Ammon's horn (tissue), 1 donor: ENCODE results near the gene PTPRN2.

Source experiments
- DNase-seq: peaks from one replicate; pipeline ENCODE4 v3.0.0-alpha.2; 2016; ENCODE audit warnings: low spot score

PTPRN2 gene

DNA sequence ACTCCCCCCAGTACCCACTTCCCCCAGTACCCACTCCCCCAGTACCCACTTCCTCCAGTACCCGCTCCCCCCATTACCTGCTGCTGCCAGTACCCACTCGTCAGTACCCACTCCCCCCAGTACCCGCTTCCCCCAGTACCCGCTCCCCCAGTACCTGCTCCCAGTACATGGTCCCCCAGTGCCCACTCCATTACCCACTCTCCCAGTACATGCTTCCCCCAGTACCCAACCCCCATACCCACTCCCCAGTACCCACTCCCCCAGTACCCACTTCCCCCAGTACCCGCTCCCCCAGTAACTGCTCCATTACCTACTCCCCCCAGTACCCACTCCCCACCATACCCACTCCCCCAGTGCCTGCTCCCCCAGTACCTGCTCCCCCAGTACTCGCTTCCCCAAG, 700.2 kb downstream of the PTPRN2 start:
- DNase-seq, result no peak

GRCh38 chr7:157886711-157887110, 700.9 kb downstream of the PTPRN2 start:
- DNase-seq, result no peak

- no peak for DNase-seq
Measured at GRCh38 chr7:157886266-157886665, 701.4 kb downstream of the PTPRN2 start.

GRCh38 chr7:157885140-157885539, 702.5 kb downstream of the PTPRN2 start:
- no peak for DNase-seq

GRCh38 chr7:157884461-157885062, 703.1 kb downstream of the PTPRN2 start:
- DNase-seq, result no peak

DNA sequence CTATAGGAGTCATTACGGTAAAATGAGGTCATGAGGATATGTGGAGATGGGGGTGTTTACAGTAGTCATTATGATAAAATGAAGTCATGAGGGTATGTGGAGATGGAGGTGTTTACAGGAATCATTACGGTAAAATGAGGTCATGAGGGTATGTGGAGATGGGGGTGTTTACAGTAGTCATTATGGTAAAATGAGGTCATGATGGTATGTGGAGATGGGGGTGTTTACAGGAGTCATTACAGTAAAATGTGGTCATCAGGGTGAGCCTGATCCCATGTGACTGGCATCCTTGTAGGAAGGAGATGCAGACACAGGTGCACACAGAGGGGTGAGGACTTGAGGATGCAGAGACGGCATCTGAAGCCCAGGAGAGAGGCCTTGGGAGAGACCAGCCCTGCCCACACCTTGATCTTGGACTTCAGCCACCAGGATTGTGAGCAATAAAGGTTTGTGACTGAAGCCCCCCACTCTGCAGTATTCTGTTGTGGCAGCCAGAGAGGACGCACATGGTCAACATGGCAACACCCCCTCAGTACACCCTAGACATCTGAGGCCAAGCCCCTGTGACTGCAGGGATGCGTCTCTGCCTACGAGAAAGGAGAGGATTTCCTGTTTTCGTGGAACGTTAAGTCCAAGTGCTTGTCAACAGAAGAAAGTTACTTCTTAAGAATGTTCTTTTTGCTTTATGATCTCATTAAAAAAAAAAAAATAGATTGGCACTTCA, 706.4 kb downstream of the PTPRN2 start:
- no peak for DNase-seq

- no peak for DNase-seq
Measured at GRCh38 chr7:157879391-157879790, 708.2 kb downstream of the PTPRN2 start.

DNA sequence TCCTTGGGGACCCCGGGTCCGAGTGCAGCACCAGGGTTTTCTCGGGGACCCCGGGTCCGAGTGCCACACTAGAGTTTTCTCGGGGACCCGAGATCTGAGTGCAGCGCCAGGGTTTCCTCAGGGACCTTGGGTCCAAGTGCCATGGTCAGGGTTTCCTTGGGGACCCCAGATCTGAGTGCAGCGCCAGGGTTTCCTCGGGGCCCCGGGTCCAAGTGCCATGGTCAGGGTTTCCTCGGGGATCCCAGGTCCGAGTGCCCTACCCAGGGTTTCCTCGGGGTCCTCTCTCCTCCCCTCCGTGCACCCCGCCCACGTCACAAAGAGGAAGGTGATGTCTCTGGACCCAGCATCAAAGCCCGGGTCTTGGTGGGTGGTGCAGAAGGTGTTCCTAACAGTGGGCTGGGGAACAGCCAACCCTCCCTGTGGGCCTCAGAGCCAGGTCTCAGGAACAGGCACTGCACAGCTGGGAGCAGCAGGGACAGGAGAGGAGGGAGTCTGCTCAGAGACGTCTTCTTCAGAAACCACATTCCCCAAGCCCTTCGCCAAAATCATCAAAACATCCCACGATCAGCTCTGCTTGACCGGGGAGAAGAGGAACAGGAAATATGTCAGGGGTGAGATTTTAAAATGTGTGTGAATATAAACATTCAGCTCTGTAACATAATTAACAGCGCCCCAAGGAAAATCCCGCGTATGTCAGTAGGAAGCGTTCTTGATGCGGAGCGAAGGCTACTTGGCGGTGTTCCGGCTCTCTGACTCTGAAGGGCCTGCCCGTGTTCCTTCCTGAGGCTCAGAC, 710.1 kb downstream of the PTPRN2 start:
- no peak for DNase-seq

DNA sequence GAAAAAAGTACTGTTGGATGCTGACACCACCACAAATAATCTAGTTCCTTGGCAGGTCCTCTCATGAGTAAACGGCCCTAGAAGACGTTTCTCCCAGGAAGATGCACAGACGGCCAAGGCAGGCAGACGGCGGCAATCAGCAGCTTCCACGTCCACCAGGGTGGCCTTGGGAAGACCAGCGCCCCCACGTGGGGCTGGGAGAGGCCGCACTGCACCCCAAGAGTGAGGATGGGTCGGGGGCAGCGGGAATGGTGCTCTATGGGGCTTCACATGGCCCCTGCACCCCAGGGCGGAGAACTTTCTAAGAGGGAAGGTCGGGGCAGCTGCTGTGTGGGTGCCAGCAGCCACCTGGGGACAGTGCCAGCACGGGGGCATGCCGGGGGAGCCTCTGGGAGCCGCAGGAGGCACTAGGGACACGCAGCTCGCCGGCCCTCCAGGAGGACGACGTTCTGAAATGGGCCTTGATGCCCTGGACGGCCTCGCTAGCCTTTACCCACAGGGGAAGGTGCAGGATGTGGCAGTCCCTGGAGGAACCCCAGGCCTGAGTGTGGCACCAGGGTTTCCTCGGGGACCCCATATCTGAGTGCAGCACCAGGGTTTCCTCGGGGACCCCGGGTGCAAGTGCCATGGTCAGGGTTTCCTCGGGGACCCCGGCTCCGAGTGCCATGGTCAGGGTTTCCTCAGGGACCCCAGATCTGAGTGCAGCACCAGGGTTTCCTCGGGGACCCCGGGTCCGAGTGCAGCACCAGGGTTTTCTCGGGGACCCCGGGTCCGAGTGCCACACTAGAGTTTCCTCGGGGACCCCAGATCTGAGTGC, 710.9 kb downstream of the PTPRN2 start:
- no peak for DNase-seq

- peak; percentile 40 for DNase-seq
Measured at GRCh38 chr7:157875230-157876179, 712.1 kb downstream of the PTPRN2 start.

- no peak for DNase-seq
Measured at GRCh38 chr7:157874870-157875229, 712.8 kb downstream of the PTPRN2 start.

DNA sequence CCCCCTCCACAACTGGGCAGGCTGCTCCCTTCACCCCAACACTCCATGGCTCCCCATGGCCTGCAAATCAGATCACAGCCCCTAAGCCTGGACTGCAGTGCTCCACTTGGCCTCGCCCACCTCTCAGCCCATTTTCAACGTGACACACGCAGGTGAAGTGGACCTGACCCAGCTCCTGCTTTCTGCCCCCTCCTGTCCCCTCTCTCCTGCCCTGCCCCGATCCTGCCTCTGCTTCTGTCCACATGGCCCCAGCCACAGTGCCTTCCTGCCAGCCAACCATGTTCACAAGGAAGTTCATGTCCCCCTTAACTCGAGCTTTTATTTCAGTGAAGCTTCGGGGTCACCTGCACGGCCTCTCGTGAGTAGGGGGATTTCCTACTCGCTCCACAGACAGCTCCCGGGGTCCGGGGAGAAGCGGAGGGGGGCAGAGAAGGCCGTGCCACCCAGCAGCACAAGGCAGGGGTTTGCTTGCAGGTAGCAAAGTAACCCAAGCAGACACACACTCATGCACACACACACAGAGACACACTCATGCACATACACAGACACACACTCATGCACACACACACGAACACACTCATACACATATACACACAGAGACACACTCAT, 713.3 kb downstream of the PTPRN2 start:
- no peak for DNase-seq

- no peak for DNase-seq
Measured at GRCh38 chr7:157873664-157874063, 714.0 kb downstream of the PTPRN2 start.

DNA sequence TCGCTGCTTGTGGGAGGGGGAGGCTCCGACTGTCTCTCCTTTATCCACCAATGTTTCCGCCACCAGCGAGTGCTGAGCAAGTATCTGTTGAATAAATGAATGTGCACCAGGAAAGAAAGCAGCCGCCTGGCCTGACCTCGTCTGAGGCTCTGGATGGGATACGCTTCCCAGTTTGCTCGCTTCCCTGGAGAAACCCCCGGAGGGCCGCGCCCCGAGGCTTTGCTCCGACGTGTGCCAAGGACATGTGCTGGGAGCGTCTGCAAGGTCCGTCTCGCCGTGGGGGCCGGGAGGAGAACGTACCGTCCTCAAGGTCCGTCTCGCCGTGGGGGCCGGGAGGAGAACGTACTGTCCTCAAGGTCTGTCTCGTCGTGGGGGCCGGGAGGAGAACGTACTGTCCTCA, 714.4 kb downstream of the PTPRN2 start:
- DNase-seq, result no peak

DNA sequence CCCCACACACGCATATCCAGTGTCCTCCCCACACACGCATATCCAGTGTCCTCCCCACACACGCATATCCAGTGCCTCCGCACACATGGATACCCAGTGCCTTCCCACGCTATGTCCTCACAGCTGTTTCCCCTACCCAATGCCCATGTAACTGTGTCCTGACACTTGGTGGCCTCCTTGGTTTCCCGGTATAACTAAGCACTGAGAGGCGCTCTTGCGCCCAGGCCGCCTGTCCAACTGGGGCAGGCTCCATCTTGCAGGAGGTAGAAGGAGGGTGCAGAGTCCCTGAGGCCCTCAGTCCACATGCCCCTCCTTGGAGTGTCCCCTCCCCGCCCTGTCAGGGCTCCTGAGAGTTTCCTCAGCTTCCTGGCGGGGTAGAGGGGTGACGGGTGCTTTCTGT, 715.2 kb downstream of the PTPRN2 start:
- DNase-seq, result no peak

DNA sequence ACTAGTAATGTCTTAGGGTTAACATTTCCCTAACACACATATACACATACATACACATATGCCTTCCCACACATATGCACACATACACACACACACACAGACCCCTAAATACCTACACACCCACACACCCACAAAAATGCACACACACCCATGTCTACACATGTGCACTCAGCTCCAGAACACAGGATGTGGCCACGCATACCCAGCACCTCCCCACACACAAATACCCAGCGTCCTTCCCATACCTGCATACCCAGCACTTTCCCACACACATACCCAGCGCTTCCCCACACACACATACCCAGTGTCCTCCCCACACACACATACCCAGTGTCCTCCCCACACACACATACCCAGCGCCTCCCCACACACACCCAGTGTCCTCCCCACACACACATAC, 715.9 kb downstream of the PTPRN2 start:
- no peak for DNase-seq

DNA sequence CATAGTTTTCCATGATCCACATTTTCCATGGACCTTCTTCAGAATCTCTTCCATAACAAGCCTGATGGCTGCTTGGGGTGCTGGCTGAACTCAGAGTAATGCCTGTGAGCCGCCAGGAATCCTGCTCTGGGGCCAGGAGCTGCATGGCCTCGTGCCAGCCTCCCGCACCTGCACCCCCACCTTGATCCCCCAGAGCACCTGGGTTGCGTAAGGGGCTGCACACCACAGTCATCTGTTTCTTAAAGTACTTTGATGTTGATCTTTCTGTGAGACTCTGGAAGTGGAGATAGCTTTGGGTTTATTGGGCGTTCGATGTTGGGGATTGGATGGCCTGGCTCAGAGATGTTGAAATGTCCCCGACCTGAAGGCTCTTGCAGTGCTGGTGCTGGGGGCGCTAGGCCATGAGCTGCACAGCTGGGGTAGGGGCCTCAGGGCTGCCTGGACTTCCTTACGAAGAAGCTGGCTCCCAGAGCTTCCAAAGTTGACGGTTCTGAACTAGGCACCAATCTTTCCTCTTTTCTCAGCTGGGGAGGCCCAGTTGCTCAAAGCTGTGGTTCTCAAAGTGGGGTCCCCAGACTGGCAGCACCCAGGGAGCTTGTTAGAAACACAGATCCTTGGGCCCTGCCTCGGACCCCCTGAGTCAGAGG, 716.9 kb downstream of the PTPRN2 start:
- no peak for DNase-seq

GRCh38 chr7:157869793-157870192, 717.8 kb downstream of the PTPRN2 start:
- no peak for DNase-seq

- no peak for DNase-seq
Measured at GRCh38 chr7:157867685-157868305, 719.8 kb downstream of the PTPRN2 start.
